Upper lobe of right lung (tissue), 1 donor: Measurements from ENCODE around the gene REEP1. TPM values are rescaled to one million over a fixed set of nuclear protein-coding genes. Genes with fewer than 3 reads are reported as not detected.

ENCODE experiments used
- ATAC-seq: fragments of 200-7000 bp; cut with Tn5 transposase; one replicate; pipeline ENCODE4 v1.9.1; 2020; ENCODE audit warnings: mild to moderate bottlenecking, moderate library complexity
- DNase-seq: peaks from one replicate; pipeline ENCODE4 v3.0.0-alpha.2; 2020
- H3K27ac ChIP-seq: fragments of 200-600 bp; one replicate; pipeline ENCODE4 v1.8.0; 2022
- H3K27me3 ChIP-seq: fragments of 200-600 bp; one replicate; pipeline ENCODE4 v1.8.0; 2022; ENCODE audit warnings: mild to moderate bottlenecking
- H3K36me3 ChIP-seq: fragments of 200-600 bp; one replicate; pipeline ENCODE4 v1.8.0; 2022
- H3K4me1 ChIP-seq: fragments of 200-600 bp; one replicate; pipeline ENCODE4 v1.8.0; 2022
- H3K4me3 ChIP-seq: fragments of 200-600 bp; one replicate; pipeline ENCODE4 v1.8.0; 2022; ENCODE audit warnings: mild to moderate bottlenecking
- H3K9me3 ChIP-seq: fragments of 200-600 bp; one replicate; pipeline ENCODE4 v1.8.0; 2022
- intact Hi-C: fragments of 100-400 bp; cut with DNase I; formaldehyde crosslinking; loops from one replicate; pipeline ENCODE4 v1.11.0; 2022
- total RNA-seq: library from RNA; stranded (reverse); fragmentation: NEBNext Ultra II Directional; extraction: Animal tissue kit (Norgen Biotek cat#: 25700); gene quantifications from one replicate; pipeline ENCODE4 v1.2.1, GENCODE V29; 2021
- TF ChIP-seq, protein P1 (sequence below): fragments of 200-600 bp; IDR thresholded peaks from one replicate; pipeline ENCODE4 v1.8.0; 2022; ENCODE audit warnings: antibody characterized with exemption
- donor health status: DM: no; HTN: yes; CAD: no; lungs with severe emphysema.

REEP1 gene
- total RNA-seq, 1 donor from 2014 or later = 7.8 TPM

DNA sequence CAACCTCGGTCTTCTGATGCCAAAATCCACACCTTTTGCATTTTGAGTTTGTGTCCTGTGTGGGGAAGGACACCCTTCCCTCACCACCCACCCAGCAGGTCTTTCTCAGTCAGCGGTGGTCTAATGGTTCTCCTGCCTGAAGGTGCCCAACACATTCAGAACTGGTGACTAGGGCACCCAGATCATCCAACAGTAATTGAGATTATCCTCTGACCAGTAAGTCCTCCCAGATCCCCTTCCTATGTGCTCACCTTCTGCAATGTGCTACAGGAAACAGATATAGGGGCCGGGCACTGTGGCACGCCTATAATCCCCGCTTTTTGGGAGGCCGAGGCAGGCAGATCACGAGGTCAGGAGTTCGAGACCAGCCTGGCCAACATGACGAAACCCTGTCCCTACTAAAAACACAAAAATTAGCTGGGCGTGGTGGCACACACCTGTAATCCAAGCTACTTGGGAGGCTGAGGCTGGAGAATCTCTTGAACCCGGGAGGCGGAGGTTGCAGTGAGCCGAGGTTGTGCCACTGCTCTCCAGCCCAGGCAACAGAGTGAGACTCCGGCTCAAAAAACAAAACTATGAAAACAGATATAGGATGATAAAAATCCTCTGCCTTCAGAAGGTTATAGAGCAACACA lies 56.2 kb downstream of the REEP1 start:
- no peak overlapping the region for H3K27ac ChIP-seq
- intact Hi-C loops = no loop called here

DNA sequence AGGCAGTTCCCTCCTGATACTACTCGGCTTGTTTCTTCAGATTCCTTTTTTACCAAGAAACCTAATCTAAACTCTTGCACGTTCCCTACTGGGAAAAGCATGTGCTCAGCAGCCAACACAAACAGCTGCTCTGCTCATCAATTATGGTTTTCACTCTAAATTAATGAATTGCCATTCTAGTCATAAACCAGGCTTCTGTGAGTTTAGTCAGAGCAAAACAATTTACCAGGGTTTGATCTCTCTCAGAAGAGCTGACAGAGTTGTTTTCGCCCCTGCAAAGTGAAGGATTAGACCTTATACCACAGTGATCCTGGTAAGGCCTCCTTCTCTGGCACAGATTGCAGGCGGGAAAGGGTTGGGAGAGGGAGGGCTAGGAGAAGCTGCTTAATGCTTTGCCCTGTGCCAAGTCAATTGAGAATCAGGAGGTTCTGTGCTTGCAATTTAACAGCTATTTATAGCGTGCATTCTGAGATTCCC lies 57.2 kb downstream of the REEP1 start:
- intact Hi-C loops = no loop called here
- Histone ChIP-seq H3K36me3 (no peaks in the 10 kb centered on the region), H3K4me1 (no peaks in the 10 kb centered on the region), H3K4me3 (no peak overlapping the region), H3K9me3 (no peaks in the 10 kb centered on the region), H3K27me3 (no peaks in the 10 kb centered on the region), H3K27ac (no peak overlapping the region)
- DNase-seq (peak; percentile 21), ATAC-seq (peak; percentile 12)
- TF ChIP-seq, protein P1, sequence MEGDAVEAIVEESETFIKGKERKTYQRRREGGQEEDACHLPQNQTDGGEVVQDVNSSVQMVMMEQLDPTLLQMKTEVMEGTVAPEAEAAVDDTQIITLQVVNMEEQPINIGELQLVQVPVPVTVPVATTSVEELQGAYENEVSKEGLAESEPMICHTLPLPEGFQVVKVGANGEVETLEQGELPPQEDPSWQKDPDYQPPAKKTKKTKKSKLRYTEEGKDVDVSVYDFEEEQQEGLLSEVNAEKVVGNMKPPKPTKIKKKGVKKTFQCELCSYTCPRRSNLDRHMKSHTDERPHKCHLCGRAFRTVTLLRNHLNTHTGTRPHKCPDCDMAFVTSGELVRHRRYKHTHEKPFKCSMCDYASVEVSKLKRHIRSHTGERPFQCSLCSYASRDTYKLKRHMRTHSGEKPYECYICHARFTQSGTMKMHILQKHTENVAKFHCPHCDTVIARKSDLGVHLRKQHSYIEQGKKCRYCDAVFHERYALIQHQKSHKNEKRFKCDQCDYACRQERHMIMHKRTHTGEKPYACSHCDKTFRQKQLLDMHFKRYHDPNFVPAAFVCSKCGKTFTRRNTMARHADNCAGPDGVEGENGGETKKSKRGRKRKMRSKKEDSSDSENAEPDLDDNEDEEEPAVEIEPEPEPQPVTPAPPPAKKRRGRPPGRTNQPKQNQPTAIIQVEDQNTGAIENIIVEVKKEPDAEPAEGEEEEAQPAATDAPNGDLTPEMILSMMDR = no peak

More for the DNA sequence above, 56.2 kb downstream of the REEP1 start:
- no peaks in the 10 kb centered on the region for H3K27me3 ChIP-seq
- no peak overlapping the region for H3K4me3 ChIP-seq
- no peaks in the 10 kb centered on the region for H3K4me1 ChIP-seq
- H3K36me3 ChIP-seq = no peaks in the 10 kb centered on the region
- ATAC-seq (no peak), DNase-seq (peak; percentile 19)
- H3K9me3 ChIP-seq = no peaks in the 10 kb centered on the region
- TF ChIP-seq, protein P1 = no peak

DNA sequence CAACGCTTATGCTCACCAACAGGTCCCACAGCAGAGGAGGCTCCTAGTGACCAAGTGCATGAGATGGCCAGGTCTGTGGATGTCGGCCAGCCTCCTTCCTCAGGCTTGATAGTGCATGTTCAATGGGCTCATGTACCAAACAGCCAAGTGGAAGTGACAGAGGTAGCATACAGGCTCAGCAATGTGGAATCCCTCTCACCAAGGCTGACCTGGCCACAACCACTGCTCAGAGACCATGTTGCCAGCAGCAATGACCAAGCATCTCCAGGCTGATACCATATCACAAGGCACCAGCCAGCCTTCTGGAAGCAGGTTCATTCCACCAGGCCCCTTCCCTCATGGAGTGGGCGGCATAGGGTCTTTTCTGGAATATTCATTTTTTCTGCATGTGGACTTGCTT lies 61.5 kb downstream of the REEP1 start:
- H3K27ac ChIP-seq = no peak overlapping the region
- DNase-seq = no peak
- H3K36me3 ChIP-seq = no peaks in the 10 kb centered on the region
- no peaks in the 10 kb centered on the region for H3K4me1 ChIP-seq
- H3K27me3 ChIP-seq = no peaks in the 10 kb centered on the region
- H3K4me3 ChIP-seq = no peak overlapping the region
- no peak for ATAC-seq
- TF ChIP-seq, protein P1 = no peak
- intact Hi-C loops = no loop called here
- H3K9me3 ChIP-seq = peaks cover 15% of the 10 kb centered on the region

DNA sequence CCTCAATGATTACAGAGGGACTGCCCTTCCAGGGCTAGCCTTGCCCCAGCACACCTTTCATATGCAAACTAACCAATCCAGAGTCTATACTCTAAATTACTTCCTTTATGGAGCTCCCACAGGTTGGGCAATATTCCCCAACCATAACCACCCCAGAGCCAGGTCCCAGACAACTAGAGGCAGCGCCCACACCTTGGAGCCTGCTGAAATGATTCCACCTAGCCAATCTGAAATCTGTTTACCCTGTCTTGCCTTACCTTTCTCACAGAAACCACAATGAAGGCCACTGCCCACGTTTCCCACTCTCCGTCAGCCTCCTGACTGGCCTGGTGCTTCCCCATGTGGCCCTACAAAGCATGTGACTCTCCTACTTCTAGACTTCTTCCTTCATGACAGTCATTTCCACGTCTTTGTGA lies 62.0 kb downstream of the REEP1 start:
- intact Hi-C loops = no loop called here
- Histone ChIP-seq H3K27ac (no peak overlapping the region), H3K27me3 (no peaks in the 10 kb centered on the region), H3K4me3 (no peak overlapping the region), H3K9me3 (peaks cover 19% of the 10 kb centered on the region), H3K4me1 (no peaks in the 10 kb centered on the region), H3K36me3 (no peaks in the 10 kb centered on the region)
- TF ChIP-seq, protein P1 = no peak
- DNase-seq = no peak
- ATAC-seq = peak; percentile 50

DNA sequence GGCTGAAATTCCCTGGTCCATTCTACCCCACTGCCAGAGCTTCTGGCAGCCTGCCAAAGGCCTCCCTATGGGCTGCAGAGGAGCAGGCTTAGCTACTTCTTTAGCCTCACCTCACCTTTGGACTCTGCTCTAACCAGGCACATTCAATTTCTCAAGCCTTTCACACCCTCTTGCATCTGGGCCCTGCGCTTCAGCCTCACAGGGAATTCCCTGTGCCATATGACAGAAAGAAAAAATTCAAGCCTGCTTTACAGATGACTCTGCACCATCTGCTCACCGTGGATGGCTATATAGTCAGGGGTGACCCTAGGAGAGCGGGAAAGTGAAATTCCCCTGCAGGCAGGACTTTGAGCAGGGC lies 62.5 kb downstream of the REEP1 start:
- H3K27ac ChIP-seq = no peak overlapping the region
- H3K4me3 ChIP-seq = no peak overlapping the region
- no peak for DNase-seq
- TF ChIP-seq, protein P1 = no peak
- H3K9me3 ChIP-seq = peaks cover 19% of the 10 kb centered on the region
- ATAC-seq = no peak
- no peaks in the 10 kb centered on the region for H3K4me1 ChIP-seq
- intact Hi-C loops = no loop called here
- no peaks in the 10 kb centered on the region for H3K36me3 ChIP-seq
- H3K27me3 ChIP-seq = no peaks in the 10 kb centered on the region
